GM12875 (cell line): ENCODE results near the gene GPR135.

Experiments used
- H3K4me3 ChIP-seq: one replicate; pipeline ENCODE4 v1.5.1; 2011; ENCODE audit warnings: low read depth, low read length, control low read depth
- CTCF ChIP-seq: IDR thresholded peaks from 2 replicates; pipeline ENCODE4 v1.5.1; 2011; ENCODE audit warnings: low read depth, mild to moderate bottlenecking, control low read depth, inconsistent platforms, low read length, moderate library complexity, borderline replicate concordance; ENCODE audit not compliant: insufficient read depth

Gene GPR135

GRCh38 chr14:59425322-59425935 lies 39.8 kb downstream of the GPR135 start:
- no peak for TF ChIP-seq CTCF
- no peak overlapping the region for H3K4me3 ChIP-seq

GRCh38 chr14:59424341-59425071 lies 40.7 kb downstream of the GPR135 start:
- no peak overlapping the region for H3K4me3 ChIP-seq
- no peak for TF ChIP-seq CTCF

- H3K4me3 ChIP-seq, result no peak overlapping the region
Measured at GRCh38 chr14:59422069-59422881, 42.9 kb downstream of the GPR135 start.

GRCh38 chr14:59419303-59419702 lies 45.9 kb downstream of the GPR135 start:
- TF ChIP-seq CTCF, result no peak
- H3K4me3 ChIP-seq, result no peak overlapping the region

More at GRCh38 chr14:59422069-59422881, 42.9 kb downstream of the GPR135 start:
- no peak for TF ChIP-seq CTCF

GRCh38 chr14:59417311-59417710 lies 47.9 kb downstream of the GPR135 start:
- no peak for TF ChIP-seq CTCF
- no peak overlapping the region for H3K4me3 ChIP-seq

- no peak overlapping the region for H3K4me3 ChIP-seq
- TF ChIP-seq CTCF, result no peak
Measured at GRCh38 chr14:59415836-59416602, 49.2 kb downstream of the GPR135 start.
